Nephron progenitor cell (in vitro differentiated cells): ENCODE measurements around the gene GSTM5.

Source experiments
- DNase-seq: peaks from one replicate; pipeline ENCODE4 v3.0.0; 2021
- H3K27ac Mint-ChIP-seq: 2 replicates; pipeline ENCODE4 v1.8.0; 2021; ENCODE audit warnings: mild to moderate bottlenecking, moderate library complexity, mixed read lengths
- H3K27me3 Mint-ChIP-seq: 2 replicates; pipeline ENCODE4 v1.8.0; 2021; ENCODE audit warnings: mild to moderate bottlenecking, low read depth, mixed read lengths; ENCODE audit not compliant: poor library complexity
- H3K36me3 Mint-ChIP-seq: 2 replicates; pipeline ENCODE4 v1.8.0; 2021; ENCODE audit warnings: low read depth, mixed read lengths
- H3K4me1 Mint-ChIP-seq: 2 replicates; pipeline ENCODE4 v1.8.0; 2021; ENCODE audit warnings: mixed read lengths
- H3K4me3 Mint-ChIP-seq: 2 replicates; pipeline ENCODE4 v1.8.0; 2021; ENCODE audit warnings: mild to moderate bottlenecking, moderate library complexity, mixed read lengths
- H3K9me3 Mint-ChIP-seq: 2 replicates; pipeline ENCODE4 v1.8.0; 2021; ENCODE audit warnings: mild to moderate bottlenecking, moderate library complexity, mixed read lengths
- CTCF ChIP-seq: fragments of 200-600 bp; sonication (generic); IDR thresholded peaks from 2 replicates; pipeline ENCODE4 v1.5.0; 2021; ENCODE audit warnings: antibody characterized with exemption

Gene GSTM5

GRCh38 chr1:109716121-109716520 is 4.1 kb downstream of the GSTM5 start:
- H3K27me3 Mint-ChIP-seq = peaks cover 20% of the 10 kb centered on the region
- no peak for DNase-seq
- TF ChIP-seq CTCF = no peak
- H3K4me1 Mint-ChIP-seq = peaks cover 7% of the 10 kb centered on the region
- no peak overlapping the region for H3K27ac Mint-ChIP-seq
- H3K36me3 Mint-ChIP-seq = no peaks in the 10 kb centered on the region
- no peaks in the 10 kb centered on the region for H3K9me3 Mint-ChIP-seq
- no peak overlapping the region for H3K4me3 Mint-ChIP-seq

DNA sequence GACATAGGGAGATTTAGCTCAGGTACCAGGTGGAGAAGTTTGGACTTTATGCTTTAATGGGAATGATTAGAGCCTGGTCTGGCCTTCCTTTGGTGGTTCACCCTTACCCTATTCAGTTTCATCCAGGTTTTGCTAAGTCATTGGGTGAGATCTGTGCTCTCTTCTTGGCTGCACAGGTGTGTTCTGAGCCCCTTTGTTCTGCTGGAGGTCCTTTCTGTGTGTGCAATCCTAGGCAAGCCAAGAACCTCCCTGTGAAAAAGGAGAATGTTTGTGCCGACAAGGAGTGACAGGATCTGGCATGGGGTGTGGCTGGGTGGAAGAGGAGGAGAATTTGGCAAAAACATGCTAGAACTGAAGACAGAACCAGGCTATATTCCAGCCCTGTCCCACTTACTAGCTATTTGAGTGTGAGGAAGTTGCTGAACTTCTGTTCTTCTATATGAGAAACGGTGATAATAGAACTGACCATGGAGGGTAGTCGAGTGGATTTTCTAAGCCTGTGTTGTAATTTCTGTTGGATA is 4.6 kb downstream of the GSTM5 start:
- Mint-ChIP-seq H3K9me3 (no peaks in the 10 kb centered on the region), H3K27ac (no peak overlapping the region), H3K27me3 (peaks cover 20% of the 10 kb centered on the region), H3K4me3 (no peak overlapping the region), H3K4me1 (peaks cover 7% of the 10 kb centered on the region), H3K36me3 (no peaks in the 10 kb centered on the region)
- TF ChIP-seq CTCF = no peak
- no peak for DNase-seq

DNA sequence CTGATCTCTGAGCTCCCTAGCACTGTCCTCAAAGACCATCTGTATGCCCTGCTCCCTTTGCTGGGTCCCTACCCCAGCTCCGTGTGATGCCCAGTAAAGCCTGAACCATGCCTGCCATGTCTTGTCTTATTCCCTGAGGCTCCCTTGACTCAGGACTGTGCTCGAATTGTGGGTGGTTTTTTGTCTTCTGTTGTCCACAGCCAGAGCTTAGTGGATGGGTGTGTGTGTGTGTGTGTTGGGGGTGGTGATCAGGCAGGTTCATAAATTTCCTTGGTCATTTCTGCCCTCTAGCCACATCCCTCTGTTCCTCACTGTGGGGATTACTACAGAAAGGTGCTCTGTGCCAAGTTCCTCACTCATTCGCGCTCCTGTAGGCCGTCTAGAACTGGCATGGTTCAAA is 5.7 kb downstream of the GSTM5 start:
- Mint-ChIP-seq H3K36me3 (no peaks in the 10 kb centered on the region), H3K27ac (peak overlapping the region; percentile 39), H3K9me3 (no peaks in the 10 kb centered on the region), H3K27me3 (peaks cover 20% of the 10 kb centered on the region), H3K4me3 (no peak overlapping the region), H3K4me1 (peaks cover 7% of the 10 kb centered on the region)
- no peak for DNase-seq
- TF ChIP-seq CTCF = no peak

DNA sequence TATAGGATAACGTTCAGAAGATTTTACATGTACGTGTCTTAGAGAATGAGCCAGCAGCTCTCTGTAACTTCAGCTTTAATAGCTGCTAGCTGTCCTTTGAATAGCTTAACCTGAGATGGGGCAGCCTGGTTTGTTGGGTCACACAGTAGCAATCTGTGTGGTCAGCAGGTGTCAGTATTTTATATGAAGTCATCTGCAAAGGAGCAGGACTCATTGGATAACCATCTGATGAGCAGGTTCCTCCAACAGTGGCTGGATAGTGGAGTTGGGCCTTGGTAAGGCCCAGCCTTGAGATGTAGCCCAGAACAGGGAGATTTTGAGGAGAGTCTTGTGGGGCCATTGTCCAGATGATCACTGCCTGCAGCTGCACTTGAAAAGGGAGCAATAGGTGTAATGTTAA is 6.4 kb downstream of the GSTM5 start:
- peaks cover 17% of the 10 kb centered on the region for H3K27me3 Mint-ChIP-seq
- no peaks in the 10 kb centered on the region for H3K36me3 Mint-ChIP-seq
- TF ChIP-seq CTCF = no peak
- H3K4me1 Mint-ChIP-seq = peaks cover 7% of the 10 kb centered on the region
- DNase-seq = no peak
- H3K9me3 Mint-ChIP-seq = no peaks in the 10 kb centered on the region
- H3K4me3 Mint-ChIP-seq = no peak overlapping the region
- no peak overlapping the region for H3K27ac Mint-ChIP-seq

DNA sequence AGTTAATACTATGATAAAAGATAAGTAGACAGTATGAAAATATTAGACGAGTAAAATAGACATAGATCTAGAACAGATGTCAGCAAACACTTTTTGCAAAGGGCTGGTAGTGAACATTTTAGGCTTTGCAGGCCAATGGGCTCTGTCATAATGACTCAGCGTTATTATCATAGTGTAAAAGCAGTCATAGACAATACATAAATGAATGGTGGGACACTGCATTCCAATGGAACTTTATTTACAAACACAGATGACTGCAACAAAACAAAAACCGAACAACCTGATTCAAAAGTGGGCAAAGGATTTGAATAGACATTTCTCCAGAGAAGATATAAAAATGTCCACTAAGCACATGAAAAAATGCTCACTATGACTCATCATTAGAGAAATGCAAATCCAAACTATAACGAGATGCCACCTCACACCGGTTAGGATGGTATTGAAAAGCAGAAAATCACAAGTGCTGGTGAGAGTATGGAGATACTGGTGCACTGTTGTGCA is 7.3 kb downstream of the GSTM5 start:
- no peak for TF ChIP-seq CTCF
- no peak for DNase-seq
- Mint-ChIP-seq H3K27ac (no peak overlapping the region), H3K4me1 (peaks cover 2% of the 10 kb centered on the region), H3K9me3 (no peaks in the 10 kb centered on the region), H3K4me3 (no peak overlapping the region), H3K36me3 (no peaks in the 10 kb centered on the region), H3K27me3 (peaks cover 9% of the 10 kb centered on the region)

- Mint-ChIP-seq H3K4me1 (no peaks in the 10 kb centered on the region), H3K9me3 (peaks cover 10% of the 10 kb centered on the region)
Measured at GRCh38 chr1:109721042-109721441, 9.0 kb downstream of the GSTM5 start.

More at GRCh38 chr1:109721042-109721441, 9.0 kb downstream of the GSTM5 start:
- no peak for DNase-seq
- H3K36me3 Mint-ChIP-seq = no peaks in the 10 kb centered on the region
- TF ChIP-seq CTCF = no peak
- H3K27ac Mint-ChIP-seq = no peak overlapping the region
- no peak overlapping the region for H3K4me3 Mint-ChIP-seq
- peaks cover 7% of the 10 kb centered on the region for H3K27me3 Mint-ChIP-seq
